Measurements from ENCODE around the gene CLEC2D. TPM values are rescaled to one million over a fixed set of nuclear protein-coding genes. Genes with fewer than 3 reads are reported as not detected.
A peak's percentile ranks its signal among the peaks of the same experiment; 100 is the strongest.

Gene CLEC2D
- total and polyA plus RNA-seq, 4 donors, result 0.16 to 3.7 (median 3.0) TPM

DNA sequence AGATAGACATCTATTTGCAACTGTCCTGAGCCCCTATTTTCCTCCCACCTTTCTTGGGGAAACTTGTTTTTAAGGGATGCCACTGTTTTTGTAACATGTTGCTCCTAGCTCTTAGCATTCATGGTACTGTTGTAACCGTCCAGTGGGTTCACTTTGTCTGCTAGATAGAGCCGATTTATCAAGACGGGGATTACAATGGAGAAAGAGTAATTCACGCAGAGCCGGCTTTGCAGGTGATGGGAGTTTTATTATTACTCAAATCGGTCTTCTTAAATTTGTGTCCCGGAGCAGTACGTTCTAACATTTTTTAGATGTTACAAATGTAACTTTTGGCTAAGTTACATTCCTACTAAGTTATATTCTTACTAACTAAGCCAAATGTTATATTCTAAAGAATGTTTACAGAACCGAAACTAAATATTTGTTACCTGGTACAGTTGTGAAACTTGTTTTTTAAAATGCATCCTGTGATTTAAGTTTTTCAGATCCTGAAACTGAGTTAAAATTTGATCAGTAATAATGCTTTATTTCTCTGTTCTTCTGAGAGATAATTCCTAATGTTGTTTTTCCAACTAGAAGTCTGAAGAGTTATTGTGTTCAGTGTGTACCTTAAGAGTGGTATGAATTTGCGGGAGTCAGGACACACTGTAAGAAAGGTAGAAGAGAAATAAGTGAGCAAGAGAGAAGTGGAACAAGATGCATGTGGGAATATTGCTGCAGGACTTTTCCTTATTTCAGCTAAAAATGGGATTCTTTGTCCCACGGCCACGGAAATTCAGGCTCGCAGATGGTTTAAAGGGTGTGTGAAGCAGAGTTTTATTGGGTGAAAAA lies 20.6 kb upstream of the CLEC2D start:
- Histone ChIP-seq H3K27me3 (ENCODE audit: control insufficient read depth in 4 of 4, insufficient read depth in 4 of 4, low read length in 3 of 4) (no peaks in the 10 kb centered on the region), H3K36me3 (ENCODE audit: control insufficient read depth in 4 of 4, insufficient read depth in 3 of 4, low read depth in 1 of 4, low read length in 3 of 4) (peaks cover 0 to under 1% (median 0%) of the 10 kb centered on the region in 4 donors), H3K27ac (ENCODE audit: low read depth in 1 of 2, low read length in 2 of 2) (peak overlapping the region; percentile 74 to 75), H3K4me3 (ENCODE audit: low read depth in 1 of 3, low read length in 3 of 3) (peak overlapping the region; percentile 56 to 78 (median 64)), H3K9me3 (ENCODE audit: control insufficient read depth in 4 of 4, low read length in 3 of 4) (no peaks in the 10 kb centered on the region), H3K4me1 (ENCODE audit: control insufficient read depth in 4 of 4, insufficient read depth in 4 of 4, low read length in 3 of 4) (peaks cover 3 to 12% (median 8%) of the 10 kb centered on the region in 4 donors), H3K9ac (ENCODE audit: low read depth in 1 of 2, low read length in 2 of 2) (peak overlapping the region; percentile 50 to 94)
- no peak for DNase-seq (ENCODE audit: low spot score)
- WGBS, result 20% methylated on average over 13 of the region's 13 CpGs
- TF ChIP-seq HNF4G (IDR thresholded peaks at IDR 0.05) (no peak), TAF1 (conservative IDR thresholded peaks at IDR 0.05) (no peak), SP1 (IDR thresholded peaks at IDR 0.05) (no peak), RAD21 (IDR thresholded peaks at IDR 0.05) (no peak), HNF4A (conservative IDR thresholded peaks at IDR 0.05) (no peak), NR2F2 (IDR thresholded peaks at IDR 0.05) (no peak), YY1 (IDR thresholded peaks at IDR 0.05) (no peak)
- TF ChIP-seq, protein P1, sequence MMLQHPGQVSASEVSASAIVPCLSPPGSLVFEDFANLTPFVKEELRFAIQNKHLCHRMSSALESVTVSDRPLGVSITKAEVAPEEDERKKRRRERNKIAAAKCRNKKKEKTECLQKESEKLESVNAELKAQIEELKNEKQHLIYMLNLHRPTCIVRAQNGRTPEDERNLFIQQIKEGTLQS (IDR thresholded peaks at IDR 0.05), result no peak
- TF ChIP-seq, protein P2, sequence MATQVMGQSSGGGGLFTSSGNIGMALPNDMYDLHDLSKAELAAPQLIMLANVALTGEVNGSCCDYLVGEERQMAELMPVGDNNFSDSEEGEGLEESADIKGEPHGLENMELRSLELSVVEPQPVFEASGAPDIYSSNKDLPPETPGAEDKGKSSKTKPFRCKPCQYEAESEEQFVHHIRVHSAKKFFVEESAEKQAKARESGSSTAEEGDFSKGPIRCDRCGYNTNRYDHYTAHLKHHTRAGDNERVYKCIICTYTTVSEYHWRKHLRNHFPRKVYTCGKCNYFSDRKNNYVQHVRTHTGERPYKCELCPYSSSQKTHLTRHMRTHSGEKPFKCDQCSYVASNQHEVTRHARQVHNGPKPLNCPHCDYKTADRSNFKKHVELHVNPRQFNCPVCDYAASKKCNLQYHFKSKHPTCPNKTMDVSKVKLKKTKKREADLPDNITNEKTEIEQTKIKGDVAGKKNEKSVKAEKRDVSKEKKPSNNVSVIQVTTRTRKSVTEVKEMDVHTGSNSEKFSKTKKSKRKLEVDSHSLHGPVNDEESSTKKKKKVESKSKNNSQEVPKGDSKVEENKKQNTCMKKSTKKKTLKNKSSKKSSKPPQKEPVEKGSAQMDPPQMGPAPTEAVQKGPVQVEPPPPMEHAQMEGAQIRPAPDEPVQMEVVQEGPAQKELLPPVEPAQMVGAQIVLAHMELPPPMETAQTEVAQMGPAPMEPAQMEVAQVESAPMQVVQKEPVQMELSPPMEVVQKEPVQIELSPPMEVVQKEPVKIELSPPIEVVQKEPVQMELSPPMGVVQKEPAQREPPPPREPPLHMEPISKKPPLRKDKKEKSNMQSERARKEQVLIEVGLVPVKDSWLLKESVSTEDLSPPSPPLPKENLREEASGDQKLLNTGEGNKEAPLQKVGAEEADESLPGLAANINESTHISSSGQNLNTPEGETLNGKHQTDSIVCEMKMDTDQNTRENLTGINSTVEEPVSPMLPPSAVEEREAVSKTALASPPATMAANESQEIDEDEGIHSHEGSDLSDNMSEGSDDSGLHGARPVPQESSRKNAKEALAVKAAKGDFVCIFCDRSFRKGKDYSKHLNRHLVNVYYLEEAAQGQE (IDR thresholded peaks at IDR 0.05), result no peak
- TF ChIP-seq, protein P3, sequence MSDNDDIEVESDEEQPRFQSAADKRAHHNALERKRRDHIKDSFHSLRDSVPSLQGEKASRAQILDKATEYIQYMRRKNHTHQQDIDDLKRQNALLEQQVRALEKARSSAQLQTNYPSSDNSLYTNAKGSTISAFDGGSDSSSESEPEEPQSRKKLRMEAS (IDR thresholded peaks at IDR 0.05), result no peak

- H3K4me3 ChIP-seq (ENCODE audit: low read depth in 1 of 3, low read length in 3 of 3), result peak overlapping the region in 2 of 3 donors; percentile 35 to 64
- no peaks in the 10 kb centered on the region for H3K27me3 ChIP-seq (ENCODE audit: control insufficient read depth in 4 of 4, insufficient read depth in 4 of 4, low read length in 3 of 4)
- H3K36me3 ChIP-seq (ENCODE audit: control insufficient read depth in 4 of 4, insufficient read depth in 3 of 4, low read depth in 1 of 4, low read length in 3 of 4), result peaks cover 0 to 4% (median 0%) of the 10 kb centered on the region in 4 donors
- peaks cover 3 to 12% (median 8%) of the 10 kb centered on the region in 4 donors for H3K4me1 ChIP-seq (ENCODE audit: control insufficient read depth in 4 of 4, insufficient read depth in 4 of 4, low read length in 3 of 4)
- 45% methylated on average over 5 of the region's 5 CpGs for WGBS
- TF ChIP-seq YY1 (IDR thresholded peaks at IDR 0.05), result no peak
- TF ChIP-seq CTCF (IDR thresholded peaks at IDR 0.05; ENCODE audit: low read depth, low read length, missing input control), result no peak
- TF ChIP-seq GABPA (IDR thresholded peaks at IDR 0.05 in 1 of 2, conservative IDR thresholded peaks at IDR 0.05 in 1 of 2), result no peak
- TF ChIP-seq, protein P1 (IDR thresholded peaks at IDR 0.05), result no peak
- no peak for TF ChIP-seq FOXA2 (IDR thresholded peaks at IDR 0.05)
- TF ChIP-seq RAD21 (IDR thresholded peaks at IDR 0.05), result no peak
- DNase-seq (ENCODE audit: low spot score), result peak; percentile 39
- no peaks in the 10 kb centered on the region for H3K9me3 ChIP-seq (ENCODE audit: control insufficient read depth in 4 of 4, low read length in 3 of 4)
- peak overlapping the region; percentile 50 to 94 for H3K9ac ChIP-seq (ENCODE audit: low read depth in 1 of 2, low read length in 2 of 2)
- H3K27ac ChIP-seq (ENCODE audit: low read depth in 1 of 2, low read length in 2 of 2), result peak overlapping the region; percentile 46 to 74
Observed at GRCh38 chr12:9649532-9649940, 20.0 kb upstream of the CLEC2D start.

All from liver (tissue), 9 donors.